Inferior parietal cortex (tissue), 1 donor: ENCODE data around the gene NRXN2.

Experiments used
- DNase-seq: peaks from one replicate; pipeline ENCODE4 v3.0.0-alpha.2; 2016; ENCODE audit errors: extremely low spot score

Gene NRXN2

DNA sequence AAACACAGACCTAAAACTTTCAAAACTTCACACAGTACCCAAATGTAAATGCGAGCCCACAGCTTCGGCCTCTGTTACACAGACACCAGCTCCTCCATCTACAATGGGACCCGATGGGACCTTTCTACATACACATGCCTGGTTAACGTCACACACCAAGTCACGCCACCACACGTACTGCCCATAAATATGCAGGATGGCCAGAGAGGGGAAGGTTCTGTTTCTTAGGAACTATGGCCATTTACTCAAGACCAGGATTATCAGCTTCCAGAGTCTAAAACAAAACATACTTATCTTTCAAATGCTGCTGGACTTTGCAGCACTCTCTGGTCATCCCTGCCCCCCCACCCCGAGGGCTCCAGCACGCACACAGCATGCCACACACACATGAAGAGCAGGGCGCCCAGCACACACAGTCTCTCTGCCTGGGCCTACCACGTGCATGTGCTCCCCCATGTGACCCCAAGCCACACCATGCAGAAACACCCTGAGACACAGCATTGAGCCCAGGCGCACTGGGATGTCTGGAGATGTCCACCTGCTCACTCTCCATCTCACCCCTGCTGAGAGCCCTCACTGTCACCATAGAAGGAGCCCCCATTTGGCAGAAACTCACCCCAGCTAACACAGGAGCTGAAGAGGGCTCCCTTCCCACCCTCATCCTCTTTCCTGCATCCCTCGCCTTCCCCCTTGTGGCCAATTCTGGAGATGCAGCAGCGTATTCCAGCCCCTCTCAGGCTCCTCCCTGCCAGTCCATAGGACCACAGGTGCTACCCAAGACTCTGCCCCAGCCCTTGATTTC is 70.2 kb downstream of the NRXN2 start:
- DNase-seq: peak; percentile 87

DNA sequence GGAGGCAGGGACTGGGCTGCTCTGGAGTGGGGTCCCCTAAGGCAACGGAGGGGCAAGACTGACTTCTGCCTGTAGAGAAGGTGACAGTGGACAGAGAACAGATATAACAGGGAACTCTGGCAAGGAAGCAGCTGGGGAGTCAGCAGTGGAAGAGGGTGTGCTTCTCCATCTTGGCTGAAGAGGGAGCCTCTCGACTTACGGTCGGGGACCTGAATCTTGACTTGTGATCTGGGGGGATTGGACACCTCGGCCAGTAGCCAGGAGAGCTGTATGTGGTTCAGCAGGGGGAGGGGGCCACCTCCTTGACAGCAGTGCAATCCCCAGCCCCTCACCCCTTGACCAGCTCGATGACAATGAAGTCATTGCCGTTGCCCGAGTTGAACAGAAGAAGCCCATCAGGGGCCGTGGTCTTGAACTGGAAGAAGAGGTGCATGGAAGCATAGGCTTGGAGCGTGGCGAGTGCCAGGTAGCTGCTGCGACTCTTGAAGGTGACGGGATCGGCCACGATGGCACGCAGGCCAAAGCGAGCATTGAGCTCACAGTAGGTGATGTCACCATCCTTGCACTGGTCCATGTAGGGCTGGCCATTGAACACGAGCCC is 72.0 kb downstream of the NRXN2 start:
- DNase-seq: no peak

DNA sequence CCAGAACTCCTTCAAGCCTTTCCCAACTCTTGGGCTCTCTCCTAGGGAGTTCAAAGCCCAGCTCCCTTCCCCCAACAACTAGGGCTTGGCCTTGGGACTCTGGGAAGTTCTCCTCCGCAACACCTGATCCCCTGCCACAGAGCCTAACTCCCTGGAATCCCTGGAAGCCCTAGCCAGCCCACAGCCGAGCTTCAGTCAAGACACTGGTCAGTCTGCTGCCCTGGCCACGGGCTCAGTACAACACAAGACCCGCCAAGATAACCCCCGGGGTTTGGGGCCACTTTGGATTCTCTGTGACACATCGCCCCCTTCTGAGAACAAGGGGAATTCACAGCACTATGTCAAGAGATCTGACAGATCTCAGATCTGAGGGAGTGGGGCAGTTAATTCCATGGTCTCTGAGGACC is 73.7 kb downstream of the NRXN2 start:
- no peak for DNase-seq

DNA sequence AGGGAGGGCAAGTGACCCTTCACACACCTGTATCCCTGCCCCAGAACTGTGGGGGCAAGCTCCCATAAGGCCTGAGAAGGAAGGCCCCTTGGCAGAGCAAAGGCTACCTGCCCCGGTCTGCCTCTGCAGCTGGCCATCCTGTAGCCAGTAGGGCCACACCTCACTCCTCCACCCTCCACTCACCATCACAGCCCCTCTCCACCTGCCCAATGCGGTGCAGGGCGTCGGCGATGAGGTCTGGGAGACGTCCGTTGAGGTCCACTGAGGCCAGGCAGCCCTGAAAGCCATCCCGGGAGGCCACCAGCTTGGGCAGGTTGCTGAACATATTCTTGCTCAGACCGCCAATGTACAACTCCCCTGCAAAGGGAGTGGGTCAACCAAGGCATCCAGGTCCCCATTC is 74.4 kb downstream of the NRXN2 start:
- no peak for DNase-seq

DNA sequence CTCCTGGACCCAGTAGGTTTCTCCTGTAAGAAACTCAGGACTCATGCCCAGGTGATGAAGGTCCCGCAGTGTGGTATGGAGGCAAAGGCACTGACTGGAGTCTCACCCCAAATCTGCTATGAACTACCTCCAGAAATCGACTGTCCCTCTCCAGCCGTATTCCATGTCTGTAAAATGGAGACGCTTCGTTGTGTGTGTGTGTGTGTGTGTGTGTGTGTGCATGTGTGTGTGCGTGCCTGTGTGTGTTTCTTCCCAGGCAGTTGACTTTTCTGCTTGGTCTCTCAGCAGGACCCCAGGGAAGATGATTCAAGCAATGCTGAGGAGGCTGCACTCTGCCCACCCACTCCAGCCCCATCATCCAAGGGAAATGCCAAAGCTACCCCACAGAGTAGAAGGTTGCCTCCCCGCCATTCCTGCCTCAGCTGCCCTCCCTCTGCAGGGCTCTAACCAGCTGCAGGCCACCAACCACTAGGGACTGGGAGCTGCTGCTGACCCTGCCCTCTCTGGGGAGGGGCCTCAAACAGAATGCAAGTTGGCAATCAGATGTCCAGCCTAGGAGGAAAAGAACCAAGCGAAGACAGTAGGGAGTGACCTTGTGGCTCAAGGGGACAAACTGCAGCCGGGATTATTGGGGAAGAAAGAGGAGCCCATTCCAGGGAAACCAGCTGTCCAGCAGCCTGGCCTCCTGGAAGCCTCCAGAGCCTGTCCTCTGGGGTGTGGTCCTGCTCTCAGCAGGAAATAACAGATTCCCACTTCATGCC is 75.8 kb downstream of the NRXN2 start:
- DNase-seq: no peak

DNA sequence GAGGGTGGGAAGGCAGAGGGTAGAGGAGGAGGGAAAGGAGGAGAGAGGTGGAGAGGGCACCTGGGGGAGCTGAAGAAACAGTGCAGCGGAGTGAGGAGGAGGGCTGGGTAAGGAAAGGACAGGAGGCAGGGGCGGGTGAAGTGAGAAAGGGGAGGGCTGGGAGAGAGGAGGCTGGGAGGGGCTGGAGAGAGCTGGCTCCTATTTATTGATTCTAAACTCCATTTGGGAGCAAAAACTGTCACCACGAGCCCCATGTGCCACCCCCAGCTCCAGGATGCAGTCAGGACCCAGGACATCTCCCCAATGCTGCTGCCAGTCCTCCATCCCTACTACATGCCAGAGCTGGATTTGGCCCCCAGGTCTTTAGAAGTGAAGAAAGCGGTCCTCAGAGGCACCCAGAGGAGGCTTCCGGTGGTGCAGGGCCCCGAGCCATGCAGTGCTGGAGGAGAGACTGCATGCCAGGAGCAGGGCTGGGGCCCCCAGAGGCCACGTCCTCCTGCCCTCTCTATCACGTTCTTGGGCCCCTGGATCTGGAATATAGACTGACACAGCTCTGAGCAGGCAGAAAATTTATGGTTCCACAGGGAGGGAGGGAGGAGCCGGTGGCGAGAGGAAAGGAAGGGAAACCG is 78.2 kb downstream of the NRXN2 start:
- DNase-seq: no peak

DNA sequence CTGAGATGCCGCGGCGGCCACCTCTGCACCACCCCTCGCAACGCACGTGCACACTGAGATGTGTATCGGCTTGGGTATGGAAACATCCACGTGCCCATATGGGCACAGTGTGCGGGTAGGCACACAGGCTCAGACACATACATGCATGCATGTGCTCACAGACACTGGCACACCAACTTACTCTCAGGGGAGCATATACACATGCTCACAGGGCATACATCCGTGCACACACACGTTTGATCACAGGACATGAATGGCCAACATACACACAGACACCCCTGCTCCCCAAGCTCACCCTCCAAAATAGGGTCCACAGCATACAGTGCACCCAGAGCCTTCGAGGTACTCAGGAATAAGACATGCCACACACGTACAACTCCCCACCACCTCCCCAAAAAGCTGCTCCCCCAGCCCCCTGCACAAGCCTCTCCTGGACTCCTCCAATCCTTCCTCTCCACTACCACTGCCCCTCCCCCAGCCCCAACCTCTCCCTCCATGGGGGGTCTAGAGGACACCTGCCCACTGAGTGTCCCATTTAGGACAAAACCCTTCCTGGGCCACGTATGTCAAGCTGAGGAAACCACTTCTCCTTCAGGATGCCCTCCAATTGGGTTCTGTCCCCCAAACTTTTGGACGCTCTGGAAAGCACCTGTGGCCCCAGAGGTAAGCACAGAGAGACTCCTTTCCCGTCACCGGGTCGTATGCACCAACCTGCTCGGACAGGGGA is 78.9 kb downstream of the NRXN2 start:
- DNase-seq: no peak

DNA sequence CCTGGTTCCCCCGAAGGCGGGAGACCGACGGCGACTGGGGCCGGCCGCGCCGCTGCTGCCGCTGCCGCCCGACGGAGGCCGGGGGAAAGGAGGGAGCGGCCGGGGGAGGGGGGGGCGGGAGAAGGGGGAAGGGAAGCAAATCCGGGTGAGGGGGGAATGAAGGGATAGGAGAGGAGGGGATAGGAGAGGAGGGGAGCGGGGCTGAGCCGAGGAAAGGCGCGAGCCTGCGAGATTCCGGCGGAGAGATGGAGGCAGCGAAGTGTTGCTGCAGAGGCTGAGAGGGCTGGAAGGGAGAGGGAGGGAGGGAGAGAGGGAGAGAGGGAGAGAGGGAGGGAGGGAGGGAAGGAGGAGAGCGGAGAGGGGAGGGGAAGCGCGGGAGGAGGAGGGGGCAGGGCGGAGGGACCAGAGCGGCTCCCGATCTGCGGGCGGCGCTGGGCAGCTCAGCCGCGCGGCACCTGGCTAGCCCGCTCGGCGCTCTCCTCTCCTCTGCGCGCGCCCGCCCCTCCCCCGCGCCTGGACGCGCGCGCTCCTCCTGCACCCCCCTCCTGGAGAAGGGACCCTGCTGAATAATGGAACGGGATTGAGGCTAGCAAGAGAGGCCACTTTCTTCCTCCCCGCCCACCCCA is 79.6 kb downstream of the NRXN2 start:
- DNase-seq: no peak

DNA sequence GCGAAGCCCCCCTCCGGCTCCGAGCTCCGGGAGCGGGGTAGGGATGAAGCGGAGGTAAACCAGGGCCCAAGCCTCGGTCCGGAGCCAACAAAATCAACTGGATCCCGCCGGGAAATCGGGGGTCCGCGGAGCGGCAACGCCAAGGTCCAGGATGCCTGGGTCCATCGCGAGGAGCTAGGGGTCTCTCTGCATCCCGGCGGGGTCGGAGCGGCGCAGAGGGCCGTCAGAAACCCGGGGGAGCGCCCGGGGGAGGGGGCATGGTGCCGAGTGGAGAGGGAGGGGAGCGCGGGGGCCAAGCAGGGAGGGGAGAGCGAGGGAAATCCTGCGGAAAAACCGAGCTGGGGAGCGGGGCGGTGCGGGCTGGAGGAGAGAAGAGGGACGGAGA is 80.1 kb downstream of the NRXN2 start:
- no peak for DNase-seq

DNA sequence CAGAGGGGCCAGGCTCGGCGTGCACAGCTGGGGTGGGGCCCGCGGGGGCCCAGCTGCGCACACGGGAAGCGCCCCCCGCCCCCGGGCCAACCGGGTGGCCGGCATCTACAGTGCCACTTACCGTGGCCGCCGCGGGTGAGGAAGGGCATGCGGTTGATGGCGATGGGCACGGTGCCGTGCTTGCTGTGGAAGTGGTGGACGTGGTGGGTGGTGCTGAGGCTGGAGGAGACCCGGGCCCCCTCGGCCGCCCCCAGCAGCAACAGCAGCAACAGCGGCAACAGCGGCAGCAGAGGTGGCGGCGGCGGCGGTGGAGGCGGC is 80.6 kb downstream of the NRXN2 start:
- DNase-seq: no peak

DNA sequence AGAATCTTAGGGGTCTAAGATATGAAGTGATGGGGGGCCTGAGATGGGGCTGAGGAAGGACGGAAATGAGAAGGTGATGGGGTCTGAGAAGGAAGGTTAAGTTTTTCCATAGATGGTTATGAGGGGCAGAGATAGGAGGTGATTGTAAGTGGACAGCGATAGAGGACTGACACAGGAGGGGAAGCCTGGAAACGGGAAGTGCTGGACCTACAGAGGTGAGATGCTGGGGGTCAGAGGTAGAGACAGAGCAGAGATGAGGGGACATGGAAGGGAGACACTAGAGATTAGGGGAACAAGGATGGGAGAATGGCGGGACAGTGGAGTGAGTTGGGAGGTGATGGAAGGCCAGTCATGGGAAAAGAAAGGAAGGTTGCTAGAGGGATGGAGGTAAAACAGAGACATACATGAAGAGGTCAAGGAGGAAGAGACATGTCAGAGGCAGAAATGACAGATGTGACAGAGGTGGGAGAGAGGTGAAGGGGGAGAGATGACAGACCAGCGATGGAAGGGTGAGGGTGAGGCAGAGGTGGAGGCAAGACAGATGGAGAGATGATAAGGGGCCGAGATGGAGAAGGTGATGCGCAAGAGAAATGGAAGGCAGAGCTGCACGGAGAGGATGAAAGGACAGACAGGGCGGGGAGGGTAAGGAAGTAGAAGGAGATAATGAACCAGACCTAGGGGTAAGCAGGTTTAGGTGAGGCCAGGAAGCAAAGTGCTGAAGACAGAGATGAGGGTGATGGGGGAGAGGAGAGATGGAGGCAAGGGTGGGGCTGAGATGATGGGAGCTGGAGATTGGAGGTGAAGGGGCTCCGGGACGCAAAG is 81.2 kb downstream of the NRXN2 start:
- no peak for DNase-seq

DNA sequence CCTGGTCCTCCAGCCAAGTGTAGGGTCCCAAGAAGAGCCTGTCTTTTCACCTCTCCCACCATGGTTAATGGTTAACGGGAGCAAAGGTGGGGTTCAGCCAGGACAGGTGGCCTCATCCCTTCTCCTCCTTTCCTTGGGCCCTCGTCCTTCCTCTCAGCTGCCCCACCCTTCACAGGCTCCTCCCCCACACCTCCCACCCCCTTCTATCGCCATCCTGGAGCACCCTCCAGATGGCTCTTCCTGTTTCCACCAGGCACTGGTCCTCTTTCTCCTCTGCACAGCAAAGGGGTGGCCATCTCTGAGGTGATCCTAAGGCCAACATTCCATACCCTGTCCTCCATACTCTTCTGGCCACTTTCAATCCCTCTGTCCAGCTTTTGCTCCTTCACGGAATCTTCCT is 83.1 kb downstream of the NRXN2 start:
- no peak for DNase-seq

DNA sequence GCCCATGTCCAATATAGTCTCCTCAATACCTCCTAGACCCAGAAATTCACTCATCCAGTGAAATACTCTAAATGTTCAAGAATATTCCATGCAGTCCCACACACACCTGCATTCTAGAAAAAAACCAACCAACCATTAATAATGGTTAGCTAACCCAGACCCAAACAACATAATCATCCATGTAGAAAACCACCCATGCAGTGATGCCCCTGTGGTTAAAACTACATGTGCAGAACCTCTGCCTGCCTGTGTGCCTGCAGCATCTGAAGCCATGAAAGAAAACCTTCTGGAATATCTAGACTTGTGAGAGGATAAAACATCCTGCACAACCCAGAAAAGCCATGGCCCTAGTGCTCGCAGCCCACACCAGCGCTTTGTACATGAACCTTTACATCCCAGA is 84.2 kb downstream of the NRXN2 start:
- no peak for DNase-seq

DNA sequence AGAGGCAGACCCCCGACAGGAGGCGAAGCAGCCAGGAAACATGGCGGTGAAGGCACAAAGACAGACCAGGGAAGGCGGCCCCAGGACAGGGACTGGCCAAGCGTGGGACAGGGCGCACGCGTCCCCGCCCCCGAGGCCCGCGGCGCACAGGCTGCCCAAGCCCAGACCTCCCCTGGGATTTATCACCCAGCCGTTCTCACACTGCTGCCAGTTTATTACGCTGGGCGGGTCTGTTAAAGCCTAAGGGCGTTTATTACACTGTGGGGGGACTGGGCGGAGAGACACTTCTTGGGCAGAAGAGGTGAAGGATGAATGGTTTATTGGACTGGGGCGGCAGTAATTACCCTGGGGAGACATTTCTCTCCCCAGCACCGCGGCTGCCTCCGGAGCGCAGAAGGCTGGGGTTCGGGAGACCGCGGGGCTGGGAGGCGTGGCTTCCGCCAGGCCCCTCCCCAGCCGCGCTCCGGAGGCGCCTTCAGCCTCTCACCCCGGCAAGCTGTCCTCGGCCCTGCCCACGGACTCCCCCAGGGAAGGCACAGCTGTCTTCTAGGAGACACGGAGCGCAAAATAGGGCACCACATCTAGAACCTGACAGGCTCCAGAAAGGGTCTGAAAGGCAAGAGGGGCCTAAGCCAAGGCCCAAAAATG is 84.9 kb downstream of the NRXN2 start:
- DNase-seq: no peak

DNA sequence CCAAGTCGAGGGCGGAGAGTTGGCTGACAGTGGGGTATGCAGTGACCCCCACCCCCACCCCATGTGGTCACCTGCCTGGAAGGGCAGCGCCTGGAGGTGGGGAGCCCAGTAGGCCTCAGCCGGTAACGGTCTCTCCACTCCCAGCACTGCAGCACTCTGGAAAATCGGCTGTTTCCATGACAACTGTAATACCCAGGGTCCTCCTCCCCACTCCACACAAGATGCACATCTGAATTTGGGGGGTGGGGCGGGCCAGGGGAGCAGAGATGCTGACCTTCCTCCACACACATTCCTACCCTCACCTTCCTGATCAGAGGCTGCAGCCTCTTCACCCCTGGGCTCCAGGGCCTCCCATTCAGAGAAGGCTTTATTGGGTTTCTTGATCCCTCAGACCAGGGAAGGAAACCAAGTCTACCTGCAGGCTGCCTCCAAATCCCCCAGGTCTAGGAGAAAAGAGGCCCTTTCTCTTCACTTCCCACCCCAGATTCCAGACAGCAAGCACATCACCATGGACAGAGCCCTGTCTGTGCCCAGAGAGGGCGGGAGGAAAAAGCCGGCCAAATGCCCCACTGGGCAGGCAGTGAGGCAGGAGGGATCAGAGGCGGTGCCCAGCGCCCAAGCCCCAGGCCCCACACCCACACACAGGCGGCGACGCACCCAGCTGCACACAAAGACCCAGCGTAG is 85.5 kb downstream of the NRXN2 start:
- DNase-seq: no peak

DNA sequence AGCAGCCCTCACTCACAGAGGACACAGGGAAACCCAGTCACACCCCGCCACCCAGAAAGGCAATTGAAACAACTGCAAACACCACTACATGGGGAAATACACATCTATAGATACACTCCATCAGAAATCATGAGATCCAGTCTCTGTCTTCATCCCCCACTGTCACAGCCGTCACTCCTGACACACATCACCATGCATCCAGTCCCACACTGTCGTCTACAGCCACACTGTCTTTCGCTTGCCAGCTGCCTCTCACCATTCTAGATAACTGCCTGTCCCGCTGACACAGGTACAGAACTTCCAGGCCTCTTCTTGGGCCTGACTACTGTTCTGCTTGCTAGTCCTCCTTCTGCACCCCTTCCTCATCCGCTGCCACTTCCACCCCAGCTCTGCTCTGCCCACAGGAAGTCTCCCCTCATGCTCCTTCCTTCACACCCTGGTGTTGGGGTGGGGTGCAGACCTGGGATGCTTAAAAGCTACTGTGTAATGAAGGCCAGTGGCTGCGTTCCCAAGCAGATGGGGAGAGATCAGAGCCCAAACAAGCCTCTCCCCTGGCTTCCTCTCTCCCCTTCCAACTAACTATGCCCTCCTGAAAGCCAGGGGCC is 89.3 kb downstream of the NRXN2 start:
- no peak for DNase-seq

DNA sequence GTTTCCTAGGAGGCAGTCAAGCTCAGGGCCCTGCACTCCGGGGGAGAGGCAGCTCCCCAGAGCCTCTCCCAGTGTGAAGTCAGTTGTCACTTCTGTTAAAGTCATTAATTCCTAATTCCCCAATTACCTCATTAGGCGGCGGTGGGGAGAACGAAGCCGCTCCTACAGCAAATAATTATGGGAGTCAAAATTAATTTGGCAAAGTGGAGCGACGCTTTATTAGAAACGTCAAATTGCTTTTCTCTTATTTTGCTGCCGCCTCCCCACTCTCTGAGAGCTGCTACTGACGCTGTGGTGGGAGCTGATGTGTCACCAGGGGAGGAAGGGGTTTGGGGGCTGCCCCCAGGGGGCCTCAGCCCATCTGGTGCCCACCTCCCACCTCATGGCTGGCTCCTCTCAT is 90.3 kb downstream of the NRXN2 start:
- DNase-seq: no peak

DNA sequence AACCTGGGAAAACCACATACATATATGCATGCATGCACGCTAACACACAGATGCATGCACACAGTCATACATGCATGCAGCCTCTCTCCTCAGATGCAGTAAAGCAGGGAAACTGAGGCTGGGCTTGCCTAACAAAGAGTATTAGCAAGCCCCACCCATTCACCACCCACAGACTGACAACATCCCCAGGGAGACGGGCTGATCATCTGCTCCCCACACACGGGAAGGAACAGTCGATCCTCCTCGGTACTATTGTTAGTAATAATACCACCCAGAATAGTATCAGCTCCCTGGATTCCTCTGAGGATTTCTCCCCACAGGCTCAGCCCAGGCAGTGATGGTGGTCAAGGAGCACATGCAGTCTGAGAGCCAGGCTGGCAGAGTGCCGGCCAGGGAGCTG is 90.8 kb downstream of the NRXN2 start:
- no peak for DNase-seq

DNA sequence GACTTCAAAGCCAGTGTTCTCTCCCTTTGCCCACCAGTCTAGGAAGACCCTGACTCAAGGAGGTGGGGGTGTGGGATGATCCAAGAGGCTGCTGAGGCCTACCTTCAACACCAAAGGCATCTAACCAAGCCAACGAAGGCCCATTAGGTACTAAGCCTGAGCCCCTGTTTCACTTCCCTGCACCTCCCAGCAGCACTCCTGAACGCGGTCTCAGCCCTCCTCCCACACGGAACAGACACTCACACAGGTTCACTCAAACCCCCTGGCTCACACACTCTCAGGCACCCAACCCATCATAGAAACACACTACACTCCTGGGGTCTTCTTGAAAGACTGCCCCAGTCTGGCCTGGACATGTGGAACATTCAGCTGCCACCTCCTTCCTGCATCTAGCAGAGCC is 91.3 kb downstream of the NRXN2 start:
- DNase-seq: no peak
